DMS 273 (cell line): Measurements from ENCODE around the gene CPT2.

ENCODE experiments used
- DNase-seq: peaks from one replicate; lab custom pipeline; 2025; ENCODE audit not compliant: unreplicated experiment; lab: John Stamatoyannopoulos, UW

CPT2 gene

GRCh38 chr1:53196485-53197290 lies at the start of gene CPT2:
CPT2 (plus strand) TSS chr1:53196824; CDS start chr1:53196944, 120 bp downstream.
- peak; percentile 98 for DNase-seq

DNA sequence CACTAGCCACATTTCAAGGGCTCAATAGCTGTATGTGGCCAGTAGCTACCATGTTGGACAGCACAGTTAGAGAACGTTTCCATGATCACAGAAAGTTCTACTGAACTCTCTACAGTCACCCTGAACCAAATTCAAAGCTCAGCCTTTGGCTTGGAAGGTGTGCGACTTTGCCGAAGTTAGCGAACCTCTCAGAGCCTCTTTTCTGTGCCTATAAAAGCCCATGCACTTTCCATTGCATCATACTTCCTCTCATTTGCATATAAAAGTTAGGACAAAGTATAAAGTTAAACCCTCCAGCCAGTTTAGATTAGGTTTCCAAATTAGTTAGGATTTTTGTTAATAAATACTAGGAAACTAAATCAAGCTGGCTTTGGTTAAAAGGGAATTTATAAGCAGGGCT lies 49.5 kb upstream of the CPT2 start:
- DNase-seq = no peak

GRCh38 chr1:53148123-53148522 lies 48.5 kb upstream of the CPT2 start:
- no peak for DNase-seq

DNA sequence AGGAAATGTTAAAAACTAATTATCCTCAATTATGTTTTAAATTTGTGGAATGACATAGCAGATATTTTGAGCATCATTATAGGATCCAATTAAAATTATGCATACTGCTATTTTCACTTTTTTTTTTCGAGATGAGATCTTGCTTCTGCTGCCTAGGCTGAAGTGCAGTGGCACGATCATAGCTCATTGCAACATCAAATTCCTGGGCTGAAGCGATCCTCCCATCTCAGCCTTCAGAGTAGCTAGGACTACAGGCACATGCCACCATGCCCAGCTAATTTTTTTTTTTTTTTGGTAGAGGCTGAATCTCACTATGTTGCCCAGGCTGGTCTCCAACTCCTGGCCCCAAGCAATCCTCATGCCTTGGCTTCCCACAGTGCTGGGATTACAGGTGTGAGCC lies 42.9 kb upstream of the CPT2 start:
- no peak for DNase-seq

DNA sequence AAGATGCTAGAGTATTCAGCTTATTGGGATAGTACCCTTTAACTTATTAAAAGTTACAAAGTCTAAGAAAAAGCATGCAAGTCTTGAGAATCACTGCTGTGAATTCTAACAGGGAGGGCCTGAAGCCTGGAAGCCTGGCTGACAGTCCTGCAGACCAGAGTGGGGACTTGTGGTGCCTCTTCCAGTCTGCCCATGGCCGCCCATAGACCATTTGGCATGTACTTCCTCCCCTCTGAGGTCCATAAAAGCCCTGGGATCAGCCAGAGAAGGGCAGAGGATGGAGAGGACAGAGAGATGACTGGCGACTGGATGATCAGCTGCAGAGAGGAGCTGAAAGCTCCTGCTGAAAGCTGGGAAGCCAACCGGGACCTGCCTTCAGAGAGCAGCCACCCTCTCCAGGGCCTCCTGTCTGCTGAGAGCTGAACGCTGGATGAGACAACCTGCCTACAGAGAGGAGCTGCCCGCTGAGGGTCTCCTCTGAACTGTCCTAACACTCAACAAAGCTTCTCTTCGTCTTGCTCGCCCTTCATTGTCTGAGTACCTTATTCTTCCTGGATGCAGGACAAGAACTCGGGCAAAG lies 41.7 kb upstream of the CPT2 start:
- no peak for DNase-seq

DNA sequence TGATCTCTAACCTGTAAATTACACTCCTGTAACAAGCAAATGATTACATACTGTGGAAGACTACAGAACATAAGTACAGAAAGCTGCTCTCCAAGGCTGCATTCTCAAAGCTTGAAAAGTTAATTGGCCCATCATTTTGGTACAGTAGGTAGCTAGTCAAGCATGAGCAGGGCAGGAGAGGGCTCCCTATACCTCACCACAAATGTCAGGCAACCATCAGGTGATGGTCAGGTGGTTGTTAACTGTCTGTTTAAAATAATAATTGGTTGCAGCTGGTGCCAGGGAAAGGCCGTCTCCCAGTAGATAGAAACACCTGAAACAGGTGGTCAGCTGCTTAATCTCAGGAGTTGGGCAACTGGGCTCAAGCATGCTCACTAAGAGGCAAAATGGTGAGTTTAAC lies 41.1 kb upstream of the CPT2 start:
- DNase-seq = no peak

GRCh38 chr1:53155945-53156344 lies 40.7 kb upstream of the CPT2 start:
- DNase-seq = no peak

DNA sequence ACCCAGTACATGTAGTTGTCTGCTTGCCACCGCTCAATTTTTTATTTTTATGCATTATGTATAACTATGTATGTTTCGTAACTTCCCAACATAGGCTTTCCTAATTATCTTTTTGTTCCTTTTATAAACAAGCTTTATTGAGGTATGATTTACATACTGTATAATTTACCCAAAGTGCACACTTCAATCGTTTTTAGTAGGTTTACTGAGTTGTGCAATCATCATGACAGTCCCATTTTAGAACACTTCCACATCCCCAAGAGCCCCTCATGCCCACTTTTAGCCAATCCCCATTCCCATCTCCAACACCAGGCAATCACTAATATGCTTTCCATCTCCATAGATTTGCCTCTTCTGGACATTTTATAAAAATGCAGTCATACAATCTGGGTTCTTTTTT lies 39.8 kb upstream of the CPT2 start:
- no peak for DNase-seq

- DNase-seq = no peak
Observed at GRCh38 chr1:53158900-53159299, 37.7 kb upstream of the CPT2 start.

DNA sequence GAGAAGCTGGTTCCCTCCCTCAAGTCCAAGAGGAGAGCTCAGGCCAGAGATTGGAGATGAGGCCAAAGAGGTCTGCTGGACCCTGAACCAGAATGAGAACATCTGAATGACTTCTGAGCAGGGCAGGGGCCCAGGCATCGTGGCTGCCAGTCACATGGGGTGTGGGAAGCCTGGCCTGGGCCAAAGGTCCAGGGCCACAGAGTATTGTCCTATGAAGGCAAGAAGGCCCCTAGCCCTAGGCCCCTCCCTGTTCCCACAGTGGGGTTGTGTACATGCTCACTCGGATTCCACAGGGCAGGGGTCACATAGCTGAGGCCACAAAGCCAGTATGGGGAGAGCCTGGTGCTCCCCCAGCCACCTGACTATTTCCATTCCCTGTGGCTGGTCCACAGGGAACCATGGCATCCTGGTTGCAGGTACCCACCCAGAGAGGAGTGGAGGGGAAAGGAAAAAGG lies 35.7 kb upstream of the CPT2 start:
- DNase-seq = no peak

- no peak for DNase-seq
Observed at GRCh38 chr1:53162621-53163020, 34.0 kb upstream of the CPT2 start.

GRCh38 chr1:53163291-53163768 lies 33.3 kb upstream of the CPT2 start:
- DNase-seq = no peak

DNA sequence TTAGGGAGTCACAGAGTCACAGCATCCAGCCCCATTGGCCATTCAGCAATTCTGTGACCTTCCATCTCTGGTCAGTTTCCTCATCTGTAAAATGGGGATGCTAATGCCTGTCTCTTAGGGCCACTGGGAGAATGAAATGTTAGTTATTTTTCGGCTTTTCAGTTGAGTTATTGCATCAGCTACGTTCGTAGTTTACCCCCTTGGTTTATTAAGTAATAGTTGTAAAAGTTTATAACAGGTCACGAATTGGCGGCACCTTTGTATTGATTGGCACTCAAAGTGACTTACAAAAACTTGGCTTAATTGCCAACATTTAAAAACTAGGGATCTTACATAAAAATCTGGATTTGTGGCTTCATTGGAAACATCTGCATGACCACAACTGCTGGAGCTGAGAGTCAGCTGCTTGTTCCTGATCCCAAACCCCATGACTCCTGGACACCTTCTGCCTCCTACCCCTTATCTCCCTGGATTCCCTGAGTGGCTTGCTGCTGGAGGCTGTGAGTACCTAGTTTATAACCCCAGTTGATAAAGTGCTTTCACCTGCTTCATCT lies 31.1 kb upstream of the CPT2 start:
- no peak for DNase-seq

DNA sequence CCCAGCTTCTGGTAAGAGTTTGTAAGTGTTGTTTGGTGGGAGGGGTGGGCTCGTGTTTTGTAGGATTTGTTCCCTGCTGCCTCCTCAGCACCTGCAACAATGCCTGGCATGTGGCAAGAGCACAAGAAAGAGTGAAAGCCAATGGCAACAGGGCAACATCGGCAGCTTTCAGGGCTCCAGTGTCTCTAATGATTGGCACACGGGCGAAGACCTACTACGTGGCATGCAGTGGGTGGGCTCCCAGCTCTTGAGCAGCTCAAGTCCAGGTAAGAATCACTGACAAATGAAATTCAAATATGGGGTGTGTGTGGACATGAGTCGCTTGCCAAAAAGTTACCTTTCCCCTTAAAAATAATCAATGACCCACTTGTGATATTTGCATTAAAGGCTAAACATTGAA lies 30.3 kb upstream of the CPT2 start:
- no peak for DNase-seq

GRCh38 chr1:53166912-53167311 lies 29.7 kb upstream of the CPT2 start:
- DNase-seq = no peak

DNA sequence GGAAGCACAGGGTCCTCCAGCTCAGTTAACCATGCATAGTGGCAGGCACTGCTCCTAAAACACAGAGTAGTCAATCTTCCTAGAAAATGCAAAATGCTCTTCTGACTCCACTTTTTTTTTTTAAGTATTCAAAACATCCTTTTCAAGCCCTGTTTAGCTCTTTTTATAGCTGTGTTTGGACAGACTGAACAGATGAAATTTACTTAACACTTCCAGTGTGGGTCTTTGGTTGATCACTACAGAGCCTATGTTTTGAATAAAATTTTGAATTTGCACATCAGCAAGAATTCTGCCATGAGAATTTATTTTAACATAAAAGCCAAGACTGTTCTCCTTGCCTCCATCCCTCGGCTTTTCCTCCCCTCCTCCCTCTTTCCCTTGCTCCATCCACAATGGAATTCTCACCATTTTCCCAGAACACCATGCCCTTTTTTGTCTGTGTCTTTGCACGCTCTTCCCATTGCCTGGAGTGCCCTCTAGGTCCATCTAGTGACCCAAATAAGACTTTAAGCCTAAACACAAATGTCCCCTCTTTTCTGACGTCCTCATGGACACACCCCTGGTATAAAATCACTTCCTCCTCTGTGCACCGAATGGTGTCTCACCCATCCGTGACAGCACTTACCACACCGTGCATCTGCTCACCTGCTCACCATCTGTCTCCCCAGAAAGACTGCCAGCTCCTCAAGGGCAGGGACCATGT lies 24.0 kb upstream of the CPT2 start:
- DNase-seq = peak; percentile 80

GRCh38 chr1:53174971-53175913 lies 21.4 kb upstream of the CPT2 start:
- no peak for DNase-seq

DNA sequence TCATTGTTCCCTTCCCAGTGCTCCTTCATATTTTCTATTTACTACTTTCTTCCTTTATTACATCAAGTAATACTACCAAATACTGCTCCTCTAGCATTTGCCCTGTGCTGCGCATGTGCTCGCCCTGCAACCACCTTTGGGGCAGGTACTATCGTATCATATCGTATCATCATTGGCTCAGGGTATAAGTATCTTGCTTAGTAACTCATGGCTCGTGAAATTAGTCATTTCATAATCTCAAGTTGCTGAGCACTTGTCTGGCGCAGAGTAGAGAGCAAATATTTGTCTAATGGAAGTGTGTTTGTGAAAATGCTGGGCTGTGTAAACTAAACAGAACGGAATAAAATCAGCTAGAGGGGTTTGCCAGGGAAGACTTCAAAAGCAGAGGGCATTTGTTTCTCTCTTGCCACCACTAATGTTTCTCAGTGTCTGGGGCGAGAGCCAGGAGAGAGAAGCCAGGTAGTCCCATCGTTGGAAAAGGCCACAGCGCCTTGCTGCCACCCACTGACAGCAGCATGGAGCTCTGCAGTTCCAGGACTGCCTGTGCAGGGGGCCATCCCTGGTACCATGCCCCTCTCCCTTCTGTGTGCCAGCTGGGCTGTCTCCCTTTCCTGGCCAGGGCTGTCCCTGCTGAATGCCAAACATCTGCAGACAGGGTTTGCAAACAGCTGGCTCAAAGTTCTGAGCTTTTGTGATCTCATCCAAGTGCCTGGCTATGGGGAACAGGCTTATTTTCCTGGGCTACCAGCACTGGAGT lies 20.0 kb upstream of the CPT2 start:
- DNase-seq = peak; percentile 75

- DNase-seq = no peak
Observed at GRCh38 chr1:53180226-53180625, 16.4 kb upstream of the CPT2 start.

DNA sequence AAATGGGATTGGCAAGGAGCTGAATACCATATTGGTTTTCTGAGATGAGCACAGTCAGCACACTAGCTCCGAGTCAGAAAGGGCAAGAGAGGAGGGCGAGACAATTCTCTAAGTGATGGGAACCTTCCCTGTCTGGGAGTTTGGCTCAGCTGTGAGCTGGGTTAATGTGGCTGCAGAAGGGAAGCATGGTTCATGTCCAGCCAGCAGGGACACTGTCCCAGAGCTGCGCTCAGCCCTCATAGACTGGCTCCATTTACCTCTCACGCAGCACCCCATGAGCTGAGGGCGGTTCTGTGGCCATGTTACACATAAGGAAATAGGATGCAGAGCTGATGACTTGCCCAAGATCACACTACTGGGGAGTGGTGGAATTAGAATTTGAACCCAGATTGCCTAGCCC lies 15.7 kb upstream of the CPT2 start:
- no peak for DNase-seq
